ENCODE measurements around the gene GNAO1.

GNAO1 gene

DNA sequence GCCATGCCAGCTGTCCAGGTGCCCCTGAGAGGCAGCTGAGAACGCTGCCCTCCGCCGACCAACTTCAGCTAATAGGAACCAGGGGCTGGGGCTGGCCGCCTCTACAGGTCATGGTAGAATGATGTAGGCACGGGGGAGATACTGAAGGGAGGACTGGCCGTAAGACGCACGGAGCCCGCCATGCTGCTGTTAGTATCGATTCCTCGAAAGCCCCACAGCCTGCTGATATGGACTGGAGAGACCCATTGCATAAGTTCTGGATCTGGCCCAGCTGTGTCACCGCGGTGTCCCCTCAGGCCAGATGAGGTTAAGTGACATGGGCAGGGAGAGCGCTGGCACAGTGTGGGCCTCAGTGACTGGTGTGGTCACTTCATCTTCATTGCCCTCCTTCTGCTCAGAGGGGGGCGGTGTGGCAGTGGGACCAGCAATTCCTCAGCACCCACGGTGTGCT, 158.4 kb downstream of the GNAO1 start:
- DNase-seq (ENCODE audit: low read depth) = no peak

DNA sequence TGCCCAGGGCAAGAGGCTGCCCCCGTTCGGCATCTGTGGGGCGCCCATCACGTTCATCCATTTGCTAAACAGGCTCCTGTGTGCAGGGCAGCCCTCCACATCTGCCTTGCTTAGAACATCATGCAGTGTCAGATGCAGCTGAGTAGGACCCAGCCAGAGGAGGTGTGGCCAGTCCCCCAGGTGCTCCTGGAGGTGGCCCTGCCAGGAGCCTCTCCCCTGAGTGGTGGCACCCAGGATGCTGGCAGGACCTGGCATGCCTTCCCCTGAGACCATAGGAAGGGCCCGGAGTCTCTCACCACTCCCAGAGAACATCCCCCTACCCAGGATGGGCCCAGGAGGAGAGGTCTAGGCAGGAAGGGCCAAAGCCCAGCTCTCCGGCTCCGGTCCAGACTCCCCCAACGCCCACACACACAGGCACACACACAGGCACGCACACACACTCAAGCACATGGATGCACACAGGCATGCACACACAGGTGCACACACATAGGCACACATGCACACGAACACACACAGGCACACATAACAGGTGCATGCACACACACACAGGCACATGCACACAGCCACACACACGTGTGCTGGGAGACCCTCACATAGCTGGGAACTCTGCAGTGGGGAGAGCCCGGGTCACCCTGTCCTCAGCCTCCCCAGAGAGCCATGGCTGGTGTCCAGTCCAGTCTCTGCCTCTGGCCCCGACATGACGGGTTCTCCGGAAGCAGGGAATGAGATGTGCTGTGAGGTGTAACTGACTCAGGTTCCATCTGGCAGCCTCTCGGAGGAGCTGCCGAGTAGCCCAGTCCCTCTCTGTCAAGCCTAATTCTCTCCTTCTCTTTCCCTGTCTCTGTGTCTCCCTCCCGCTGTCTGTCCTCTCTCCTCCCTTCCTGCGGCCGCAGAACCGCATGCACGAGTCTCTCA, 159.5 kb downstream of the GNAO1 start:
- DNase-seq (ENCODE audit: low read depth) = no peak

DNA sequence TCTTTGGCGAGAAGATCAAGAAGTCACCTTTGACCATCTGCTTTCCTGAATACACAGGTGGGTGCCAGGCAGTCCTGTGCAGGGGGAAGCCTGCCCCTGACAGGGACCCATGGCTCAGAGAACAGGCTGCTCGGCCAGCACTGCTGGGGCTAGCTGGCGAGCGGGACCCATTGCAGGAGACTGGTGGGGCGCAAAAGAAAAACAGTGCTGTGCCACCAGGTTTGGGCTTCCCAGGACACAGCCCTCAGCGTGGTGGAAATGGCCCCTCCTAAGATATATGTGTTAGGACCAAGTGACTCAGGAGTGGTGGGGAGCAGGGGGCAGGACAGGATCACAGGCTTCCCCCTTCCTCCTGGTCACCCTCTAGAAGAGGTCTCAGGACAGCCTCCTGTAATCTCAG, 160.2 kb downstream of the GNAO1 start:
- DNase-seq (ENCODE audit: low read depth) = no peak

DNA sequence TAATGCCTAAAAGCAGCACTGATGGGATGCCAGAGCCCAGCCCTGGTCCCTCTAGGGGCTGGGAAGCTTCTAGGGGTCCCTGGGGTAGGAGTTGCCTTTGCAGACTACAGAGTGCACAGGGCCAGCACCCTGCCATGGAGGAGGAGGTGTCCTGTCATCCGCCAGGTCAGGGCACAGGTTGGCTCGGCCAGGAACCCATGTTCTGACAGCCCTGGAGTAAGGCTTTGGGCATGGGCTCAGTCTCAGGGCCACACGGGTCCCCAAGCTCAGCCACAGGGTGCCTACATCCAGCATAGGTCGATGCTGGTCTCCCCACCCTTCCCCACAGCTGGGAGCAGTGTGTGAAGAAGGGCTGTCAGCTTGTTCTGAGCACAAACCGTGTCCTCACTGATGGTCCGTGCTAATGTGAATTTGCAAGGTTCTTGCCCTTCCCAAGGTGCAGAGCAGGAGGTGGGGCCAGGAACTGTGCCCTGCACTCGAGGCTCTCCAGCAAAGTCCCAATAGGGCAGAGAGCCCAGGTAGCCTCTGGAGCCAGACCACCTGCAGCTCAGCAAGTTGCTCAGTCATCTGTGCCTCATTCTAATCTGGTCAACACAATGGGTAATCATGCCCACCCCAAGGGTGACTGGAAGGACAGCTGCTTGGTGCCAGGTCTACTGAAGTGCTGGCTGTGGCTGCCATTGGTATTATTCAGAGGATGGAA, 161.2 kb downstream of the GNAO1 start:
- DNase-seq (ENCODE audit: low read depth) = no peak

- no peak for DNase-seq (ENCODE audit: low read depth)
Measured at GRCh38 chr16:56353054-56353921, 162.0 kb downstream of the GNAO1 start.

DNA sequence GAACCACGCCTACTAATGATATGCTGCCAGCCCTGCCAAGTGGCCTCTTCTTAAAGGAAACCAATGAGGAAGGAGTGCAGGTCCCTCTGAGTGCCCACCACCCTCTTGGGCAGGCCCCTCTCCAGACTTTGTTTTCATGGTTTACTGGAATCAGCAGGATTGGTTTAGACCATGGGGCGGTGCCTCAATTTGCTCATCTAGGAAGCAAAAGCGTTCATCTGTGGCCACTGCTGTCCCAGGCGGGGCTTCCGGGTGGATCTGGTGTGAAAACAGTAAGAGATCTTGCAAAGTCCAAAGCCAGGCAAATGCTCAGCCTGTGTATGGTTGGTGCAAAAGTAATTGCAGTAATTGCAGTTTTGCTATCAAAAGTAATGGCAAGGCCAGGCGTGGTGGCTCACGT, 162.7 kb downstream of the GNAO1 start:
- no peak for DNase-seq (ENCODE audit: low read depth)

DNA sequence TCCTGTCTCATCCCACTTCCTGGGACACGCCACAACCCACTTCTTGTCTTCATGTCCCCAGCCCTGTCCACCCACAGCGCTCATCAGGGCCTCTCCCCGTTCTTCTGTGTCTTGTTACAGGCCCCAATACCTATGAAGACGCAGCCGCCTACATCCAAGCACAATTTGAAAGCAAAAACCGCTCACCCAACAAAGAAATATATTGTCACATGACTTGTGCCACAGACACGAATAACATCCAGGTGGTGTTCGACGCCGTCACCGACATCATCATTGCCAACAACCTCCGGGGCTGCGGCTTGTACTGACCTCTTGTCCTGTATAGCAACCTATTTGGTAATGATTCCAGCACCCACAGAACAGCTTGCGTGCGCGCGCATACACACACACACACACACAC, 163.5 kb downstream of the GNAO1 start:
- no peak for DNase-seq (ENCODE audit: low read depth)

- DNase-seq (ENCODE audit: low read depth) = no peak
Measured at GRCh38 chr16:56355221-56355620, 163.9 kb downstream of the GNAO1 start.

GRCh38 chr16:56355786-56356275, 164.5 kb downstream of the GNAO1 start:
- no peak for DNase-seq (ENCODE audit: low read depth)

- DNase-seq (ENCODE audit: low read depth) = peak; percentile 60
Measured at GRCh38 chr16:56356276-56357240, 165.3 kb downstream of the GNAO1 start.

GRCh38 chr16:56357241-56357764, 166.0 kb downstream of the GNAO1 start:
- DNase-seq (ENCODE audit: low read depth) = peak; percentile 8

DNA sequence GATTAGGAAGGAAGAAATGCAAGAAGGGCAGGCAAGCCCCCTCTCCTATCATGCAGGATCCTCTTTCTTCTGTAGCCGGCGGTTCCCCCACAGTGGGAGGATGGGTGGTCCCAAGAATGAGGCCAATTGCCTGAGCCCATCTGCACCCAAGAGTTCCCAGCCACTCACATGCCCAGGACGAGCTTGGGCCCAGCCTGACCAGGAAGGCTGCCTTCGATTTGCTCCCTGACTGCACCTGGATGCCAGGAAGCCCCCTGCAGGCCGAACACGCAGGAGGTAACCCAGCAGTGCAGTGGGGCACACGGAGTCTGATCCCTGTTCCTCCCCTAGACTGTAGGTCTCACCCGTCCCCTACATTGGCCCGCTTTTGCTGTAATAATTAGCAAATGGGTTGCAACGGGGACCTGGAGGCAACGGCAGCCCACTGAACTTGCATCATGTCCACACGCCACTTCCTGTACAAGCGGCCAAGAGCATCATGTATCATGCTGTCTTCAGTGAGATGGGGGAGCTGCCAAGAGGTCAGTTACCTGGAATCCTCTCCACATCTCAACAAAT, 166.6 kb downstream of the GNAO1 start:
- no peak for DNase-seq (ENCODE audit: low read depth)

- no peak for DNase-seq (ENCODE audit: low read depth)
Measured at GRCh38 chr16:56360117-56361008, 169.1 kb downstream of the GNAO1 start.

DNA sequence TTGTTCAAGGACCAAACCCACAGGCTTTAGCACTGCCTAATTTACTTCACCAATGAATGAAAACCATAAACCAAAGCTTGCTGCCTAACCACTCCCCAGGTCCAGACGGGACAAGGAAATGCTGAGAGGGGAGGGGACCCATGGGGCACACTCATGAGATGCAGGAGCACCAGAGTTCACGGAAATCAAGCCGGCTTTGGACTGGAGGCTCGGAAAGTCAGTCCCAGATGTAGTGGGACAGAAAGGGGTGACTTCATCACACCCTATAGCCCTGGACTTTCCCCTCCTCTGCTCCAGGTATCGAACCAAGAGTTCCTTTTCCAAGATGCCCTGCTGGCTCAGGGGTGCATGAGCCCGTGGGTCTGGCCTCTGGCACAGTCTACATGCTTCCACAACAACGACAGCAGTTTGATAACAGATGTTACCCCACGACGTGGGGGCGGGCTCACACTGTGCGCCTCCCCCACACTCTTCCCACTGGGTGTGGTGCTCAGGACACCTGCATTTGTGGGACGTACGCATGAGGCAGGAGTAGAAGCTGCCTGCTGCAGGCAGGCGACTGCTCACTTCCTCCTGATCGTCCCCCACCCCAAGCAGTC, 170.9 kb downstream of the GNAO1 start:
- DNase-seq (ENCODE audit: low read depth) = no peak

GRCh38 chr16:56362706-56363105, 171.4 kb downstream of the GNAO1 start:
- no peak for DNase-seq (ENCODE audit: low read depth)

DNA sequence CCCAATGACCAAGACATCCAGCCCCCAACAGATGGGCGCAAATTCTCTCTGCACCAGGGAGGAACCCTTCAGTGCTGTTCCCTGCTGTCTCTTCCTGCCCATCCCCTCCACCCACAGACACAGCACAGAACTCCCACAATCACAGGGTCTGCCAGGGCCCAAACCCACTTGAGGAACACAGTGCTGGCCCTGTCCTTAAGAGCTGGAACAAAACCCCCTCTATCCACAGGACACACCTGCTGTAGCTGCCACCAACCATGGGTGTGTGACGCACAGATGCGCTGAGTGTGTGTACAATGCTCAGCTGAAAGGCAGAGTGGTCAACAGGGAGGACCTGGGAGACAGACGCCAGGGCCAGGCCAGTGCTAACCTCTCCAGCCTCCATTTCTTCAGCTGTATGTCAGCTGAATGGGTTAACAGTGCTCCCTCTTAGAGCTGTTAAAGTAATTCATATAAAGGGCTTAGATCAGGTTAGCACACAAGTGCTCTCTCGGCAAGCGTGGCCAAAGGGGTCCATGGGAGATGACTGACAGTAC, 172.0 kb downstream of the GNAO1 start:
- no peak for DNase-seq (ENCODE audit: low read depth)

GRCh38 chr16:56363781-56364565, 172.7 kb downstream of the GNAO1 start:
- DNase-seq (ENCODE audit: low read depth) = no peak

DNA sequence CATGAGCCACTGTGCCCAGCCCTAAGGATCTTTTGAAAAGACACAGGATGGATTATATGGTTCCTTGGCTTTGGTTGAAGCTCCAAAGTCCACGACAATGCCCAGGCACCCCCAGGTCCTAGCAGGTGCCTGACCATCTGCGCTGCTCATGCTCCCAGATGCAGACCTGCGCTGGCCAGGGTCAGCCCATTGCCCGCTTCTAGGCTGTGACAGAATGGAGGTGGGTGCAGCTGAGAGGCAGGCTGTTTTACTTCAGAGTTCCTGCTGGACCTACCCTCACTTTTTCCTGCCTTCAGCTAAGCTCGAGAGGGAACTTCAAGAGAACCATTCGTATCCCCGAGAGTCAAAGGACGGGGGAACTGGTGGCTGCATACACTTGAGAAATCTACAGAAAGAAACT, 173.6 kb downstream of the GNAO1 start:
- no peak for DNase-seq (ENCODE audit: low read depth)

All from GM04504 (cell line).